Kidney (tissue), 14 donors: Measurements from ENCODE around the gene RNF157. TPM values are rescaled to one million over a fixed set of nuclear protein-coding genes. Genes with fewer than 3 reads are reported as not detected.
"Not testable (repeated sequence)": the region's sequence is repeated elsewhere in the genome, so short reads cannot be mapped to it uniquely, and the experiment has no call there.

Source experiments
- DNase-seq, 5 donors: peaks; one replicate each; pipeline ENCODE4 v3.0.0-alpha.2; 2013 to 2020
- FAIRE-seq: peaks from 2 replicates; lab custom pipeline; 2012; peaks lifted over from hg19 to GRCh38; lab: Jason Lieb, UNC
- H3K27ac ChIP-seq, 2 donors: one replicate each; pipeline ENCODE4 v1.7.0; 2013; ENCODE audit warnings: low read depth in 2 of 2, low read length in 2 of 2, inconsistent platforms in 1 of 2
- H3K27me3 ChIP-seq: one replicate; pipeline ENCODE4 v1.7.1; 2013; ENCODE audit warnings: low read length, inconsistent platforms; ENCODE audit not compliant: control insufficient read depth, insufficient read depth
- H3K36me3 ChIP-seq, 3 donors: one replicate each; pipeline versions ENCODE4 v1.7.0 to v1.7.1; 2013; ENCODE audit warnings: low read length in 3 of 3, control low read depth in 1 of 3, inconsistent platforms in 1 of 3; ENCODE audit not compliant: insufficient read depth in 3 of 3, control insufficient read depth in 2 of 3
- H3K4me1 ChIP-seq, 3 donors: one replicate each; pipeline versions ENCODE4 v1.7.0 to v1.7.1; 2013; ENCODE audit warnings: low read length in 3 of 3, inconsistent platforms in 1 of 3, low read depth in 1 of 3; ENCODE audit not compliant: control insufficient read depth in 2 of 3, insufficient read depth in 2 of 3
- H3K4me3 ChIP-seq, 3 donors: one replicate each; pipeline versions ENCODE4 v1.7.0 to v1.8.1; 2013; ENCODE audit warnings: low read length in 3 of 3, control low read depth in 1 of 3, inconsistent platforms in 1 of 3
- H3K9ac ChIP-seq, 3 donors: one replicate each; pipeline versions ENCODE4 v1.7.0 to v1.7.1; 2013; ENCODE audit warnings: low read length in 3 of 3, control low read depth in 1 of 3, inconsistent platforms in 1 of 3
- H3K9me3 ChIP-seq, 3 donors: one replicate each; pipeline versions ENCODE4 v1.7.0 to v1.7.1; 2013; ENCODE audit warnings: low read length in 3 of 3, control low read depth in 1 of 3, inconsistent platforms in 1 of 3; ENCODE audit not compliant: control insufficient read depth in 2 of 3, insufficient read depth in 1 of 3
- intact Hi-C: fragments of 100-400 bp; cut with DNase I; formaldehyde crosslinking; loops from one replicate; pipeline ENCODE4 v1.11.1; 2022
- polyA plus RNA-seq: library from polyadenylated mRNA; stranded (reverse); fragments of 350-450 nt; fragmentation: Illumina TruSeq; extraction: RNeasy Lipid Tissue Mini Kit (QIAGEN cat#74804); gene quantifications from one replicate; pipeline ENCODE4 v1.2.3, GENCODE V29; 2014; ENCODE audit warnings: low read depth, low replicate concordance; ENCODE audit not compliant: insufficient read depth
- total RNA-seq: library from RNA; stranded (reverse); fragmentation: NEBNext Ultra II Directional; extraction: Animal tissue kit (Norgen Biotek cat#: 25700); gene quantifications from one replicate; pipeline ENCODE4 v1.2.1, GENCODE V29; 2021
- TF ChIP-seq, protein P1 (sequence below): IDR thresholded peaks from 3 replicates; pipeline ENCODE4 v1.5.1; 2012; ENCODE audit warnings: mild to moderate bottlenecking, moderate library complexity, borderline replicate concordance; ENCODE audit not compliant: insufficient read depth; ENCODE audit errors: extremely low read depth
- donor health status: control.
- donor health status: control.
- donor health status: control.
- donor health status: control.
- donor health status: control.
- donor health status: DM: yes; HTN: yes; CAD: no.
- donor health status: Normal renal cell carcinoma (clear cell type).

RNF157 gene
- total and polyA plus RNA-seq, 2 donors from 2014 or later = 4.8 to 12.4 TPM

DNA sequence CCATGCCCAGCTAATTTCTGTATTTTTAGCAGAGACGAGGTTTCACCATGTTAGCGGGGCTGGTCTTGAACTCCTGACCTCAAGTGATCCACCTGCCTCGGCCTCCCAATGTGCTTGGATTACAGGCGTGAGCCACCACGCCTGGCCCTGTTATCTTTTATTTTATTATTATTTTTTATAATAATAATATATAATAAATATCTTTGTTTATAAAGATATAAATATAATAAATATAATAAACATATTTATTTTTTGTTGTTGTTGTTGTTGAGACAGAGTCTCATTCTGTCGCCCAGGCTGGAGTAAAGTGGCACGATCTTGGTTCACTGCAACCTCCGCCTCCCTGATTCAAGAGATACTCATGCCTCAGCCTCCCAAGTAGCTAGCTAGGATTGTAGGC lies 7.0 kb upstream of the RNF157 start:
- TF ChIP-seq, protein P1, sequence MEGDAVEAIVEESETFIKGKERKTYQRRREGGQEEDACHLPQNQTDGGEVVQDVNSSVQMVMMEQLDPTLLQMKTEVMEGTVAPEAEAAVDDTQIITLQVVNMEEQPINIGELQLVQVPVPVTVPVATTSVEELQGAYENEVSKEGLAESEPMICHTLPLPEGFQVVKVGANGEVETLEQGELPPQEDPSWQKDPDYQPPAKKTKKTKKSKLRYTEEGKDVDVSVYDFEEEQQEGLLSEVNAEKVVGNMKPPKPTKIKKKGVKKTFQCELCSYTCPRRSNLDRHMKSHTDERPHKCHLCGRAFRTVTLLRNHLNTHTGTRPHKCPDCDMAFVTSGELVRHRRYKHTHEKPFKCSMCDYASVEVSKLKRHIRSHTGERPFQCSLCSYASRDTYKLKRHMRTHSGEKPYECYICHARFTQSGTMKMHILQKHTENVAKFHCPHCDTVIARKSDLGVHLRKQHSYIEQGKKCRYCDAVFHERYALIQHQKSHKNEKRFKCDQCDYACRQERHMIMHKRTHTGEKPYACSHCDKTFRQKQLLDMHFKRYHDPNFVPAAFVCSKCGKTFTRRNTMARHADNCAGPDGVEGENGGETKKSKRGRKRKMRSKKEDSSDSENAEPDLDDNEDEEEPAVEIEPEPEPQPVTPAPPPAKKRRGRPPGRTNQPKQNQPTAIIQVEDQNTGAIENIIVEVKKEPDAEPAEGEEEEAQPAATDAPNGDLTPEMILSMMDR = no peak
- DNase-seq (peak in 1 of 5 donors; percentile 14), FAIRE-seq (no peak)
- intact Hi-C loops = no loop called here
- Histone ChIP-seq H3K9me3 (no peaks in the 10 kb centered on the region), H3K27me3 (no peaks in the 10 kb centered on the region), H3K36me3 (no peaks in the 10 kb centered on the region), H3K27ac (no peak overlapping the region), H3K4me1 (peaks cover 10 to 22% (median 12%) of the 10 kb centered on the region in 3 donors), H3K9ac (no peak overlapping the region), H3K4me3 (no peak overlapping the region)

DNA sequence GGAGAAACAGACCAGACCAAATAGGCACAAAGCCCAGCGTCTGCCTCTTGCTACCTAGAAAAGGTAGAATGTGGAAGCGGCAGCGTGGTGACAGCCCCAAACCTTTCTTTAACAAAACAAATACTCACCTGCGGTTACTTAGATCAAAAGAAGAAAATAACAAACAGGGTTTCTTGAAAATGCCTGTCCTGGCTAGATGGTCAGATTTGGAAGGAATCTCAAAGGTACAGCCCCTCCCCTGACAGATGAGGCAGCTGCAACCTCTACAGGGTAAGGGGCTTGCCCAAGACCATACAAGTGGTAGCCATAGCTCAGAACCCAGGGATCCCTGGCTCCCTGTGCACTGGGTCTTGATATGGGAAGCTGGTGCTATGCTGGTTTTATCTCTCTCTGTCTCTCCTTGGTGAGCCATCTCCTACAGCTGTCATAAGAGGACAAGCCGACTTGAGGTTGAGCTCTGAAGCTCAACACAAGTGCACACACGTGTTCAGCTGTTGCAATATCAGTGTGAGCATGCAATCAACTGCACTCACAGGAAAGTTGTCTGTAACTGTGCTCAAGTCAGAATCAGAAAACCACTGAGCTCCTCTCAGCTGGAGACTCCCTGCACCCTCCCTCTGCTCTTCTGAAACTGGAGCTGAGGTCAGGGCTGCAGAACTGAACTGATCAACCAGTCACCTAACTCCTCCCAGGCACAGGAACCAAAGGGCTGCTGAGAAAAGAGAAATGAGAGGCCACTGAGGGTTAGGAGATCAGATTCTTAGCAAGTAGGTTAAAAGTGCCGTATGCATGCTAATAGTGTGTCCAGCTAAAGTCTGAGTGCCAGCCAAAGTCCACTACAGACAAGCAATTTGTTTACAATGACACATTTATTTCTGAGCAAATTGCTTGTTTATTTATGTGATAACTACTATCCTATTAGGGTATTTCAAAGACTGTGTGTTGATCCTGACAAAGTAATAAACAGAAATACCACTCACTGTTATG lies 6.1 kb upstream of the RNF157 start:
- no peaks in the 10 kb centered on the region for H3K27me3 ChIP-seq
- no peak for FAIRE-seq
- TF ChIP-seq, protein P1 = no peak
- H3K9ac ChIP-seq = no peak overlapping the region
- H3K36me3 ChIP-seq = no peaks in the 10 kb centered on the region
- H3K4me1 ChIP-seq = peaks cover under 1 to 12% (median 8%) of the 10 kb centered on the region in 3 donors
- peak; percentile 22 to 91 (median 79) for DNase-seq
- H3K27ac ChIP-seq = no peak overlapping the region
- intact Hi-C loops = no loop called here
- peak overlapping the region in 1 of 3 donors; percentile 20 for H3K4me3 ChIP-seq
- H3K9me3 ChIP-seq = no peaks in the 10 kb centered on the region

DNA sequence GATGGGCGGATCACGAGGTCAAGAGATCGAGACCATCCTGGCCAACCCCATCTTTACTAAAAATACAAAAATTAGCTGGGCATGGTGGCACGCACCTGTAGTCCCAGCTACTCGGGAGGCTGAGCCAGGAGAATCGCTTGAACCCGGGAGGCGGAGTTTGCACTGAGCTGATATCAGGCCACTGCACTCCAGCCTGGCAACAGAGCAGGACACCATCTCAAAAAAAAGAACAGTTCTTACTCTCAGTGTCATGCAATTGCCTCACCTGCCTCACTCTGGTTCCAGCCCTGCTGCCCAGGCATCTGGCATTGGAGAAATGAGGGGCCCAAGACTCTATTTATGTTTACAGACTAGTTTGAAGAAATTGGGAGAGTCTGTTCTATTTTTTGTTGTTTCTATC lies 4.4 kb upstream of the RNF157 start:
- intact Hi-C loops, H3K27ac ChIP-seq, H3K9ac ChIP-seq, H3K9me3 ChIP-seq, H3K27me3 ChIP-seq, FAIRE-seq, H3K4me3 ChIP-seq, H3K4me1 ChIP-seq, H3K36me3 ChIP-seq: not testable (repeated sequence)
- DNase-seq = peak in 2 of 5 donors; percentile 18 to 22

DNA sequence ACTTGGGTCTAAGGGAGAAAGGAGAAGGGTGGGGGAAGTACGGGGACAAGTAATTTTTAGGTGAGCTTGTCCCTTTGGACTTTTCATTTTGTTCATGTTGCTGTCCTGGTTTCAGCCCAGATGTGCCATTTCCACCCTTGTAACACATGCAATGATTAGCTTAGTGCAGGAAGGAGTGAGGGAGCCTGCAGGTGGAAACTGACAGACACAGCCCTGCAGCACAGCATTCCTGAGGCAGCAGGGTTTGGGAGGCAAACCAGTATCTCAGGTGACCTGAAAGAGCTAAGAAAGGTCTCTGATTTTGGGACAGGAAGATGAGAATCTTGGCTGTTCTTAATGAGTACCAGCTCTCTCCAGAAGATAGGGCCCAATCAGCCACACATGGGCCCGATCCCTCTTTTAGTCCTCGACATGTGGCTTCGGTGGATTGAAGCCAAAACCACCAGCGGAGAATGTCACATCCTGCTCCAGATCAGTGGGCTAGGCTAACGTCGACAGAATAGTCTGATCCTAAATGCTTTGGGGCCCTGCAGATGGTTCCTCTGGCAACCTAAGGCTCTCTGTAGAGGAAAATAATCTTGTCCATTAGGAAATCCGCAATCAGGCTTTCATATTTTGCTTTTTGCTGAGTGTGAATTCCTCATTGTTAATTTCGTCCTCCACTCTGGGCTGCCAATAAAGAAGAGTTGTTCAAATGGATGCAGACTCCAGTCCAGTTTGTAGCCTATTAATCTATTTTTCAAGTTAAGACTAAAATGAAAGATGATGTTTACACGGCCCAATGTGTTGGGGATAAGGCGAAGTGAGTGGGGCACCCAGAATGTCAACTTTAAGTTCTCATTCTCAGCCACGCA lies 3.8 kb upstream of the RNF157 start:
- Histone ChIP-seq H3K9ac (no peak overlapping the region), H3K9me3 (no peaks in the 10 kb centered on the region), H3K4me1 (peaks cover 0 to 9% (median 8%) of the 10 kb centered on the region in 3 donors), H3K4me3 (no peak overlapping the region), H3K36me3 (no peaks in the 10 kb centered on the region), H3K27me3 (no peaks in the 10 kb centered on the region), H3K27ac (no peak overlapping the region)
- DNase-seq (peak in 2 of 5 donors; percentile 9 to 31), FAIRE-seq (no peak)
- intact Hi-C loops = no loop called here
- TF ChIP-seq, protein P1 = no peak
